Measurements from ENCODE around the gene SUPT3H.

GRCh38 chr6:45192556-45192955 lies 185.2 kb downstream of the SUPT3H start:
- TF ChIP-seq CTCF (IDR thresholded peaks at IDR 0.05) (no peak), POLR2A (IDR thresholded peaks at IDR 0.05) (no peak)

Data from right lobe of liver (tissue), 4 donors.